Cardiac septum (tissue), 1 donor: ENCODE data around the gene CASZ1. TPM values are rescaled to one million over a fixed set of nuclear protein-coding genes. Genes with fewer than 3 reads are reported as not detected.

ENCODE experiments used
- DNase-seq: peaks from one replicate; pipeline ENCODE4 v3.0.0-alpha.2; 2020; ENCODE audit warnings: low spot score
- intact Hi-C: fragments of 100-400 bp; cut with DNase I; formaldehyde crosslinking; loops from one replicate; pipeline ENCODE4 v1.14.0; 2022
- total RNA-seq: library from RNA; stranded (reverse); fragmentation: NEBNext Ultra II Directional; extraction: Animal tissue kit (Norgen Biotek cat#: 25700); gene quantifications from one replicate; pipeline ENCODE4 v1.2.1, GENCODE V29; 2021
- donor health status: DM: no; HTN: no; CAD: no.

Gene CASZ1
- total RNA-seq, 1 donor from 2014 or later = 82.0 TPM

GRCh38 chr1:10614377-10615225 lies 181.8 kb downstream of the CASZ1 start:
- intact Hi-C loops = no loop called here
- no peak for DNase-seq

- intact Hi-C loops = no loop called here
- DNase-seq = no peak
Observed at GRCh38 chr1:10613861-10614260, 182.6 kb downstream of the CASZ1 start.

GRCh38 chr1:10613340-10613739 lies 183.1 kb downstream of the CASZ1 start:
- no peak for DNase-seq
- intact Hi-C loops = no loop called here

GRCh38 chr1:10612436-10613160 lies 183.8 kb downstream of the CASZ1 start:
- no peak for DNase-seq
- intact Hi-C loops = no loop called here

GRCh38 chr1:10610901-10611600 lies 185.4 kb downstream of the CASZ1 start:
- intact Hi-C loops = no loop called here
- DNase-seq = no peak

- intact Hi-C loops = no loop called here
- DNase-seq = no peak
Observed at GRCh38 chr1:10608690-10609089, 187.8 kb downstream of the CASZ1 start.

- intact Hi-C loops = no loop called here
- no peak for DNase-seq
Observed at GRCh38 chr1:10607228-10607627, 189.2 kb downstream of the CASZ1 start.

GRCh38 chr1:10606064-10606463 lies 190.4 kb downstream of the CASZ1 start:
- DNase-seq = no peak
- intact Hi-C loops = no loop called here

GRCh38 chr1:10604966-10605365 lies 191.5 kb downstream of the CASZ1 start:
- intact Hi-C loops = no loop called here
- DNase-seq = no peak

- no peak for DNase-seq
- intact Hi-C loops = no loop called here
Observed at GRCh38 chr1:10602936-10603335, 193.5 kb downstream of the CASZ1 start.

GRCh38 chr1:10601342-10602070 lies 194.9 kb downstream of the CASZ1 start:
- intact Hi-C loops = no loop called here

GRCh38 chr1:10599194-10599861 lies 197.1 kb downstream of the CASZ1 start:
- no peak for DNase-seq
- intact Hi-C loops = loop anchor here (5.0 kb wide), 1 partner anchor 42 kb away; no protein-coding TSS in a partner anchor

More at GRCh38 chr1:10601342-10602070, 194.9 kb downstream of the CASZ1 start:
- no peak for DNase-seq

GRCh38 chr1:10598389-10598702 lies 198.1 kb downstream of the CASZ1 start:
- intact Hi-C loops = loop anchor here (5.0 kb wide), 1 partner anchor 41 kb away; no protein-coding TSS in a partner anchor
- no peak for DNase-seq

GRCh38 chr1:10597492-10598388 lies 198.7 kb downstream of the CASZ1 start:
- intact Hi-C loops = loop anchor here (5.0 kb wide), 1 partner anchor 40 kb away; no protein-coding TSS in a partner anchor
- no peak for DNase-seq

- intact Hi-C loops = loop anchor here (5.0 kb wide), 1 partner anchor 39 kb away; no protein-coding TSS in a partner anchor
- no peak for DNase-seq
Observed at GRCh38 chr1:10596780-10597179, 199.7 kb downstream of the CASZ1 start.

- no peak for DNase-seq
- intact Hi-C loops = loop anchor here (5.0 kb wide), 1 partner anchor 37 kb away; no protein-coding TSS in a partner anchor
Observed at GRCh38 chr1:10594595-10595223, 201.7 kb downstream of the CASZ1 start.

- intact Hi-C loops = no loop called here
- DNase-seq = no peak
Observed at GRCh38 chr1:10593750-10594149, 202.7 kb downstream of the CASZ1 start.
